ENCODE measurements around the gene MUC16.
"Not testable (repeated sequence)": the region's sequence is repeated elsewhere in the genome, so short reads cannot be mapped to it uniquely, and the experiment has no call there.

The MUC16 gene

GRCh38 chr19:9009935-9010651, at the start of gene MUC16:
Gene MUC16, minus strand, starts transcription at chr19:9010409.
- DNase-seq (ENCODE audit: low spot score), result no peak

GRCh38 chr19:9058905-9059667, 48.9 kb upstream of the MUC16 start:
- no peak for DNase-seq (ENCODE audit: low spot score)

- no peak for DNase-seq (ENCODE audit: low spot score)
Measured at GRCh38 chr19:9057505-9058258, 47.5 kb upstream of the MUC16 start.

- DNase-seq (ENCODE audit: low spot score), result not testable (repeated sequence)
Measured at GRCh38 chr19:9056131-9056530, 45.9 kb upstream of the MUC16 start.

GRCh38 chr19:9054765-9055164, 44.6 kb upstream of the MUC16 start:
- no peak for DNase-seq (ENCODE audit: low spot score)

- DNase-seq (ENCODE audit: low spot score), result no peak
Measured at GRCh38 chr19:9054207-9054606, 44.0 kb upstream of the MUC16 start.

GRCh38 chr19:9053674-9054073, 43.5 kb upstream of the MUC16 start:
- DNase-seq (ENCODE audit: low spot score), result not testable (repeated sequence)

- DNase-seq (ENCODE audit: low spot score), result no peak
Measured at GRCh38 chr19:9052894-9053293, 42.7 kb upstream of the MUC16 start.

GRCh38 chr19:9046694-9047093, 36.5 kb upstream of the MUC16 start:
- DNase-seq (ENCODE audit: low spot score), result no peak

- DNase-seq (ENCODE audit: low spot score), result no peak
Measured at GRCh38 chr19:9044449-9044848, 34.2 kb upstream of the MUC16 start.

- no peak for DNase-seq (ENCODE audit: low spot score)
Measured at GRCh38 chr19:9043524-9043923, 33.3 kb upstream of the MUC16 start.

- DNase-seq (ENCODE audit: low spot score), result no peak
Measured at GRCh38 chr19:9041023-9041422, 30.8 kb upstream of the MUC16 start.

GRCh38 chr19:9040131-9040530, 29.9 kb upstream of the MUC16 start:
- DNase-seq (ENCODE audit: low spot score), result no peak

- no peak for DNase-seq (ENCODE audit: low spot score)
Measured at GRCh38 chr19:9039728-9040127, 29.5 kb upstream of the MUC16 start.

GRCh38 chr19:9037400-9038062, 27.3 kb upstream of the MUC16 start:
- no peak for DNase-seq (ENCODE audit: low spot score)

- no peak for DNase-seq (ENCODE audit: low spot score)
Measured at GRCh38 chr19:9032136-9032631, 22.0 kb upstream of the MUC16 start.

GRCh38 chr19:9018163-9018875, 8.1 kb upstream of the MUC16 start:
- DNase-seq (ENCODE audit: low spot score), result no peak

- DNase-seq (ENCODE audit: low spot score), result no peak
Measured at GRCh38 chr19:9014803-9015202, 4.6 kb upstream of the MUC16 start.

- no peak for DNase-seq (ENCODE audit: low spot score)
Measured at GRCh38 chr19:9013988-9014387, 3.8 kb upstream of the MUC16 start.

- DNase-seq (ENCODE audit: low spot score), result no peak
Measured at GRCh38 chr19:9011875-9012274, 1.7 kb upstream of the MUC16 start.

GRCh38 chr19:9010693-9011092, 484 bp upstream of the MUC16 start:
- no peak for DNase-seq (ENCODE audit: low spot score)
